Adrenal gland (tissue), 12 donors: ENCODE measurements around the gene TIMM13. TPM values are rescaled to one million over a fixed set of nuclear protein-coding genes. Genes with fewer than 3 reads are reported as not detected.

Experiments used
- DNase-seq, 7 donors: peaks; one replicate each; pipeline ENCODE4 v3.0.0-alpha.2; 2019 to 2020
- H3K27ac ChIP-seq, 5 donors: fragments of 200-600 bp; sonication (generic) in 4 of 5; 1 replicate in 3 of 5; 2 replicates in 2 of 5; pipeline versions ENCODE4 v1.5.1 to v1.8.0; 2016 to 2020; ENCODE audit warnings: mild to moderate bottlenecking in 1 of 5
- H3K27me3 ChIP-seq: fragments of 200-600 bp; 2 replicates; pipeline ENCODE4 v1.8.0; 2021
- H3K36me3 ChIP-seq, 2 donors: fragments of 200-600 bp; replicated peaks in 1 of 2; 1 replicate in 1 of 2; 2 replicates in 1 of 2; pipeline versions ENCODE4 v1.5.1 to v1.8.0; 2018 to 2022
- H3K4me1 ChIP-seq, 2 donors: fragments of 200-600 bp; replicated peaks in 1 of 2; 1 replicate in 1 of 2; 2 replicates in 1 of 2; pipeline versions ENCODE4 v1.5.1 to v1.8.0; 2018 to 2021
- H3K4me3 ChIP-seq, 4 donors: fragments of 200-600 bp; sonication (generic) in 3 of 4; one replicate each; pipeline ENCODE4 v1.5.1; 2016 to 2018
- H3K9me3 ChIP-seq, 3 donors: fragments of 200-600 bp; sonication (generic) in 1 of 3; replicated peaks in 1 of 3; 1 replicate in 2 of 3; 2 replicates in 1 of 3; pipeline versions ENCODE4 v1.5.1 to v1.8.0; 2016 to 2021
- CTCF ChIP-seq, 6 experiments: fragments of 450-650 bp in 4 of 6; fragments of 200-600 bp in 2 of 6; sonication (generic) in 1 of 6; IDR thresholded peaks; 1 replicate in 5 of 6; 2 replicates in 1 of 6; pipeline versions ENCODE4 v1.5.1 to v1.8.0; 2016 to 2021; ENCODE audit warnings: antibody characterized with exemption in 6 of 6, mild to moderate bottlenecking in 2 of 6, moderate library complexity in 1 of 6
- POLR2A ChIP-seq, 2 donors: fragments of 450-650 bp; IDR thresholded peaks; one replicate each; pipeline ENCODE4 v1.6.1; 2017; ENCODE audit warnings: antibody characterized with exemption in 2 of 2, mild to moderate bottlenecking in 2 of 2, moderate library complexity in 1 of 2
- WGBS, 4 donors: extraction: QIAGEN DNeasy Blood & Tissue Kit in 2 of 4; methylation state at CpG; one replicate each; pipeline versions ENCODE4 v1.1.5 to v1.1.7; 2013 to 2017; 5-methylcytosine and 5-hydroxymethylcytosine counted together
- intact Hi-C, 2 donors: fragments of 100-400 bp; cut with DNase I; formaldehyde crosslinking; loops; one replicate each; pipeline versions ENCODE4 v1.14.1 to v1.15.0; 2022 to 2023
- polyA plus RNA-seq, 3 donors: library from polyadenylated mRNA; stranded (reverse); fragments of 200-250 nt in 2 of 3; fragments of 350-450 nt in 1 of 3; fragmentation: Illumina TruSeq in 1 of 3; extraction: RNeasy Lipid Tissue Mini Kit (QIAGEN cat#74804) in 1 of 3; gene quantifications; one replicate each; pipeline ENCODE4 v1.2.3, GENCODE V29; 2013 to 2014
- total RNA-seq, 9 donors: library from RNA; depleted of rRNA in 4 of 9; stranded (reverse); fragments of >200 nt in 4 of 9; fragments of 120-200 nt in 1 of 9; fragmentation: NEBNext Ultra II Directional in 1 of 9; extraction: Animal tissue kit (Norgen Biotek cat#: 25700) in 1 of 9; gene quantifications; one replicate each; pipeline versions ENCODE4 v1.1.0 to v1.2.4, GENCODE V29; 2013 to 2023
- donor health status: healthy with polysubstance abuse.
- donor health status: Bipolar disorder and iron deficiency.
- donor health status: DM: yes; HTN: yes; CAD: no.
- donor health status: DM: no; HTN: no; CAD: no.
- donor health status: DM: no; HTN: no; CAD: no.
- donor health status: DM: yes; HTN: yes; CAD: no.

The TIMM13 gene
- total and polyA plus RNA-seq, 12 donors: 32.7 to 198 (median 88.1) TPM

GRCh38 chr19:2436926-2437325 is 9.5 kb upstream of the TIMM13 start:
- no peak overlapping the region for H3K27ac ChIP-seq
- TF ChIP-seq CTCF (IDR thresholded peaks at IDR 0.05) (no peak), POLR2A (IDR thresholded peaks at IDR 0.05) (no peak)
- H3K36me3 ChIP-seq: peaks cover 0 to 30% of the 10 kb centered on the region in 2 donors
- no peaks in the 10 kb centered on the region for H3K9me3 ChIP-seq
- H3K27me3 ChIP-seq: no peaks in the 10 kb centered on the region
- H3K4me3 ChIP-seq: no peak overlapping the region
- H3K4me1 ChIP-seq: no peaks in the 10 kb centered on the region
- intact Hi-C loops: no loop called here
- no peak for DNase-seq
- 96 to 97% (median 97%) methylated on average over 8 to 15 of the region's 15 CpGs for WGBS, 4 donors

- Histone ChIP-seq H3K4me1 (no peaks in the 10 kb centered on the region), H3K36me3 (peaks cover 0 to 29% of the 10 kb centered on the region in 2 donors), H3K27ac (no peak overlapping the region), H3K9me3 (no peaks in the 10 kb centered on the region), H3K4me3 (no peak overlapping the region), H3K27me3 (no peaks in the 10 kb centered on the region)
- no peak for TF ChIP-seq POLR2A (IDR thresholded peaks at IDR 0.05)
- TF ChIP-seq CTCF (IDR thresholded peaks at IDR 0.05): no peak
- 96 to 97% (median 96%) methylated on average over 25 to 39 of the region's 39 CpGs for WGBS, 4 donors
- intact Hi-C loops: no loop called here
- DNase-seq: no peak
These were observed 9.0 kb upstream of the TIMM13 start for GRCh38 chr19:2436384-2436783.

GRCh38 chr19:2434721-2435265 is 7.4 kb upstream of the TIMM13 start:
- no peaks in the 10 kb centered on the region for H3K27me3 ChIP-seq
- WGBS, 4 donors: 95 to 97% (median 96%) methylated on average over 14 to 42 of the region's 42 CpGs
- no peak overlapping the region for H3K4me3 ChIP-seq
- peaks cover 0 to 29% of the 10 kb centered on the region in 2 donors for H3K36me3 ChIP-seq
- H3K27ac ChIP-seq: no peak overlapping the region
- H3K9me3 ChIP-seq: no peaks in the 10 kb centered on the region
- no peaks in the 10 kb centered on the region for H3K4me1 ChIP-seq
- TF ChIP-seq POLR2A (IDR thresholded peaks at IDR 0.05) (no peak), CTCF (IDR thresholded peaks at IDR 0.05) (no peak)
- DNase-seq: no peak
- intact Hi-C loops: no loop called here

- 94 to 96% (median 96%) methylated on average over 14 to 22 of the region's 22 CpGs for WGBS, 4 donors
- Histone ChIP-seq H3K36me3 (peaks cover 0 to 29% of the 10 kb centered on the region in 2 donors), H3K4me3 (no peak overlapping the region), H3K27me3 (no peaks in the 10 kb centered on the region), H3K9me3 (no peaks in the 10 kb centered on the region), H3K4me1 (no peaks in the 10 kb centered on the region), H3K27ac (no peak overlapping the region)
- no peak for DNase-seq
- intact Hi-C loops: no loop called here
- TF ChIP-seq CTCF (IDR thresholded peaks at IDR 0.05) (no peak), POLR2A (IDR thresholded peaks at IDR 0.05) (no peak)
These were observed 6.9 kb upstream of the TIMM13 start for GRCh38 chr19:2434267-2434666.
